Fibroblast of lung (primary cell): ENCODE data around the gene KMT2D. TPM values are rescaled to one million over a fixed set of nuclear protein-coding genes. Genes with fewer than 3 reads are reported as not detected.

Experiments
- DNase-seq, 2 donors: peaks; one replicate each; pipeline versions ENCODE4 v3.0.0 to v3.0.0-alpha.2; 2010; ENCODE audit warnings: low read depth in 2 of 2
- H2AFZ ChIP-seq: 2 replicates; pipeline ENCODE4 v1.5.1; 2012; ENCODE audit warnings: low read length, control low read depth, inconsistent platforms
- H3K27ac ChIP-seq: 2 replicates; pipeline ENCODE4 v1.5.1; 2011; ENCODE audit warnings: low read length, control low read depth; ENCODE audit not compliant: insufficient read depth
- H3K27me3 ChIP-seq: 2 replicates; pipeline ENCODE4 v1.5.1; 2011; ENCODE audit warnings: mild to moderate bottlenecking, low read length; ENCODE audit not compliant: control insufficient read depth, insufficient read depth
- H3K36me3 ChIP-seq: 2 replicates; pipeline ENCODE4 v1.5.1; 2011; ENCODE audit warnings: low read length; ENCODE audit not compliant: control insufficient read depth, insufficient read depth
- H3K4me1 ChIP-seq: 2 replicates; pipeline ENCODE4 v1.5.1; 2011; ENCODE audit warnings: low read length; ENCODE audit not compliant: control insufficient read depth, insufficient read depth; ENCODE audit errors: extremely low read depth
- H3K4me2 ChIP-seq: 2 replicates; pipeline ENCODE4 v1.5.1; 2011; ENCODE audit warnings: low read length, control low read depth; ENCODE audit not compliant: insufficient read depth; ENCODE audit errors: extremely low read depth
- H3K4me3 ChIP-seq, 4 experiments: fragments of 200-600 bp in 1 of 4; sonication (generic) in 1 of 4; replicated peaks in 1 of 4; 2 replicates each; pipeline ENCODE4 v1.5.1; 2011 to 2016; ENCODE audit warnings: low read length in 4 of 4, low read depth in 3 of 4, mild to moderate bottlenecking in 3 of 4, control low read depth in 2 of 4, inconsistent platforms in 1 of 4, mixed read lengths in 1 of 4; ENCODE audit not compliant: insufficient read depth in 1 of 4; ENCODE audit errors: control extremely low read depth in 1 of 4
- H3K79me2 ChIP-seq: 2 replicates; pipeline ENCODE4 v1.5.1; 2012; ENCODE audit warnings: mild to moderate bottlenecking, low read length, inconsistent platforms; ENCODE audit not compliant: control insufficient read depth, insufficient read depth
- H3K9ac ChIP-seq: 2 replicates; pipeline ENCODE4 v1.5.1; 2011; ENCODE audit warnings: mild to moderate bottlenecking, low read length, control low read depth; ENCODE audit not compliant: insufficient read depth
- H3K9me3 ChIP-seq: 2 replicates; pipeline ENCODE4 v1.5.1; 2012; ENCODE audit warnings: low read depth, low read length; ENCODE audit not compliant: control insufficient read depth, insufficient read depth
- H4K20me1 ChIP-seq: 2 replicates; pipeline ENCODE4 v1.5.1; 2011; ENCODE audit warnings: low read length; ENCODE audit not compliant: control insufficient read depth, insufficient read depth; ENCODE audit errors: extremely low read depth
- EZH2 ChIP-seq: IDR thresholded peaks from 2 replicates; pipeline ENCODE4 v1.5.1; 2012; ENCODE audit warnings: low read length, control low read depth, mild to moderate bottlenecking; ENCODE audit errors: missing control alignments
- polyA plus RNA-seq, 2 donors: library from polyadenylated mRNA; depleted of rRNA in 1 of 2; stranded (reverse) in 1 of 2; unstranded in 1 of 2; fragments of >200 nt; gene quantifications; 2 replicates each; pipeline ENCODE4 v1.2.1, GENCODE V29; 2011 to 2012; ENCODE audit warnings: missing spikeins in 1 of 2
- total RNA-seq: library from RNA; depleted of rRNA; stranded (reverse); fragments of >200 nt; gene quantifications from 2 replicates; pipeline ENCODE4 v1.2.1, GENCODE V29; 2014
- TF ChIP-seq, protein P1 (sequence below), 2 donors: IDR thresholded peaks in 1 of 2; conservative IDR thresholded peaks in 1 of 2; 1 replicate in 1 of 2; 2 replicates in 1 of 2; pipeline ENCODE4 v1.5.1; 2011 to 2012; ENCODE audit warnings: low read length in 2 of 2, control low read depth in 1 of 2, inconsistent platforms in 1 of 2, low read depth in 1 of 2, mild to moderate bottlenecking in 1 of 2

KMT2D gene
- total and polyA plus RNA-seq, 2 donors (not counting 1 experiment from before 2014, with no cell fraction given): 7.3 to 33.0 TPM

DNA sequence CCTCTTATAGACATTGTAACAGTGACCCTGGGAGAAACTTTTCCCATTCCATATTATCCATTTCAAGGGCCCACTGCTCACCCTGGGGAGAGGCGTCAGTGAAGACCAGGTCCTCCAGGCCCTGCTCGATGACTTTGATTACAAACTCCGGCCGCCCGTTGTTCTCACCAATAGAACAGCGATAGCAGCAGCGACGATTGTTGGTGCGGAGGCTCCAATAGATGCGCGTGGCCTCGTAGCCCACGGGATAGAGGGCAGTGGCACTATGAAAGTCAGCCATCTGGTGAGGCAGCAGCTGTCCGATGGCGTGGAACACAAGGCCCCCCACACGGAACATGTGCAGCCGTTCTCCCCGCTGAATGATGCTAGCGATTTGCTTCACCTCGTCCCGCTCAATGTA is 34.5 kb downstream of the KMT2D start:
- H3K4me1 ChIP-seq: no peaks in the 10 kb centered on the region
- no peak overlapping the region for H3K27ac ChIP-seq
- no peak overlapping the region for H3K4me2 ChIP-seq
- no peaks in the 10 kb centered on the region for H4K20me1 ChIP-seq
- H3K79me2 ChIP-seq: no peaks in the 10 kb centered on the region
- TF ChIP-seq EZH2: no peak
- TF ChIP-seq, protein P1, sequence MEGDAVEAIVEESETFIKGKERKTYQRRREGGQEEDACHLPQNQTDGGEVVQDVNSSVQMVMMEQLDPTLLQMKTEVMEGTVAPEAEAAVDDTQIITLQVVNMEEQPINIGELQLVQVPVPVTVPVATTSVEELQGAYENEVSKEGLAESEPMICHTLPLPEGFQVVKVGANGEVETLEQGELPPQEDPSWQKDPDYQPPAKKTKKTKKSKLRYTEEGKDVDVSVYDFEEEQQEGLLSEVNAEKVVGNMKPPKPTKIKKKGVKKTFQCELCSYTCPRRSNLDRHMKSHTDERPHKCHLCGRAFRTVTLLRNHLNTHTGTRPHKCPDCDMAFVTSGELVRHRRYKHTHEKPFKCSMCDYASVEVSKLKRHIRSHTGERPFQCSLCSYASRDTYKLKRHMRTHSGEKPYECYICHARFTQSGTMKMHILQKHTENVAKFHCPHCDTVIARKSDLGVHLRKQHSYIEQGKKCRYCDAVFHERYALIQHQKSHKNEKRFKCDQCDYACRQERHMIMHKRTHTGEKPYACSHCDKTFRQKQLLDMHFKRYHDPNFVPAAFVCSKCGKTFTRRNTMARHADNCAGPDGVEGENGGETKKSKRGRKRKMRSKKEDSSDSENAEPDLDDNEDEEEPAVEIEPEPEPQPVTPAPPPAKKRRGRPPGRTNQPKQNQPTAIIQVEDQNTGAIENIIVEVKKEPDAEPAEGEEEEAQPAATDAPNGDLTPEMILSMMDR (conservative IDR thresholded peaks at IDR 0.05 in 1 of 2, IDR thresholded peaks at IDR 0.05 in 1 of 2; ENCODE audit: low read depth in 1 of 2, low read length in 2 of 2): no peak
- H3K36me3 ChIP-seq: peaks cover 32% of the 10 kb centered on the region
- H3K27me3 ChIP-seq: no peaks in the 10 kb centered on the region
- DNase-seq: no peak
- no peak overlapping the region for H2AFZ ChIP-seq
- H3K9ac ChIP-seq: no peak overlapping the region
- H3K4me3 ChIP-seq: no peak overlapping the region
- no peaks in the 10 kb centered on the region for H3K9me3 ChIP-seq

DNA sequence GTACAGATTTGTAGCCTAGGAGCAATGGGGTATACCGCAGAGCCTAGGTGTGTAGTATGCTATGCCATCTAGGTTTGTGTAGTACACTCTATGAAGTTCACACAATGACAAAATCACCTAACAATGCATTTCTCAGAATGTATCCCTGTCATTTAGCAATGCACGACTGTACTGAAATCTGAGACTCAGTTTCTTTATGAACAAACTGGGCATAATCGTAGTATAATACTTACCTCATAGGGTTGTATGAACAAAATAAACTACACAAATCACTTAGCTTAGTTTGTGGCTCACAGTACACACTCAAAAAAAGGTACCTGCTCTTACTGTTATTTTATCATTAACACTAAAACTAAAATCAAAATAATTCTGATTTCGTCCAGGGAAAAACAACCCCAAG is 35.1 kb downstream of the KMT2D start:
- Histone ChIP-seq H3K36me3 (peaks cover 32% of the 10 kb centered on the region), H3K4me3 (no peak overlapping the region), H3K4me2 (no peak overlapping the region), H3K9me3 (no peaks in the 10 kb centered on the region), H4K20me1 (no peaks in the 10 kb centered on the region), H3K4me1 (no peaks in the 10 kb centered on the region), H2AFZ (no peak overlapping the region), H3K79me2 (no peaks in the 10 kb centered on the region), H3K9ac (no peak overlapping the region), H3K27ac (no peak overlapping the region), H3K27me3 (no peaks in the 10 kb centered on the region)
- no peak for DNase-seq
- TF ChIP-seq, protein P1 (conservative IDR thresholded peaks at IDR 0.05 in 1 of 2, IDR thresholded peaks at IDR 0.05 in 1 of 2; ENCODE audit: low read depth in 1 of 2, low read length in 2 of 2): no peak
- TF ChIP-seq EZH2: no peak

DNA sequence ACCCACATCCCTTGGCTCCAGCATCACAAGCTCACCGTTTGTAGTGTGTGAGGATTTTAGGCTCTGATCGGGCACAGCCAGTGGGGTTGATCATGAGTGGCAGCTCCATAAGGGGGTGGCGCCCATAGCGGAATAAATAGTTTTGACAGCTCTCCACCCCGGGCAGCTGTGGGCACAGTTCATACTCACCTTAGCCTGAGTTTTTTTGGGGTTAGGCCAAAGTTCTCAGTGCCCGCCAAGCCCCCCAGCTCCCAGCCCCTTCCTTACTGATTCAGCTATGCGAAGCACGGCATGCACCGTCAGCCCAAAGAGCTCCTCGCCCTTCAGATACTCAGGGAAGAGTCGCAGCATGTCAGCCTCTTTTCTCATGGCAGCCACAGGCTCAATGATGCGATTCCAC is 36.1 kb downstream of the KMT2D start:
- Histone ChIP-seq H3K4me1 (no peaks in the 10 kb centered on the region), H3K36me3 (peaks cover 32% of the 10 kb centered on the region), H4K20me1 (no peaks in the 10 kb centered on the region), H2AFZ (no peak overlapping the region), H3K9ac (no peak overlapping the region), H3K4me2 (no peak overlapping the region), H3K27ac (no peak overlapping the region), H3K9me3 (no peaks in the 10 kb centered on the region), H3K27me3 (no peaks in the 10 kb centered on the region), H3K4me3 (no peak overlapping the region), H3K79me2 (no peaks in the 10 kb centered on the region)
- DNase-seq: no peak
- TF ChIP-seq EZH2: no peak
- TF ChIP-seq, protein P1 (conservative IDR thresholded peaks at IDR 0.05 in 1 of 2, IDR thresholded peaks at IDR 0.05 in 1 of 2; ENCODE audit: low read depth in 1 of 2, low read length in 2 of 2): no peak
